GM19397 (cell line): ENCODE measurements around the gene GPSM1.

ENCODE experiments used
- ATAC-seq: cut with Tn5 transposase; IDR thresholded peaks from one replicate; pipeline ENCODE4 v1.9.1; 2021; ENCODE audit warnings: mild to moderate bottlenecking, moderate library complexity; ENCODE audit not compliant: unreplicated experiment

Gene GPSM1

GRCh38 chr9:136407911-136408310 lies 80.6 kb downstream of the GPSM1 start:
- ATAC-seq: no peak
